Large intestine (tissue), 3 donors: Measurements from ENCODE around the gene SORCS2. TPM values are rescaled to one million over a fixed set of nuclear protein-coding genes. Genes with fewer than 3 reads are reported as not detected.

Experiments used
- DNase-seq, 2 donors: peaks; one replicate each; pipeline versions ENCODE4 v3.0.0 to v3.0.0-alpha.2; 2013
- H3K27ac ChIP-seq: one replicate; pipeline ENCODE4 v1.5.1; 2013; ENCODE audit warnings: low read length
- H3K27me3 ChIP-seq: 2 replicates; pipeline ENCODE4 v1.6.1; 2013; ENCODE audit warnings: low read length; ENCODE audit not compliant: control insufficient read depth, insufficient read depth
- H3K36me3 ChIP-seq: 2 replicates; pipeline ENCODE4 v1.6.1; 2013; ENCODE audit warnings: low read length; ENCODE audit not compliant: control insufficient read depth, insufficient read depth
- H3K4me1 ChIP-seq: one replicate; pipeline ENCODE4 v1.6.1; 2013; ENCODE audit warnings: low read length; ENCODE audit not compliant: control insufficient read depth, insufficient read depth
- H3K4me3 ChIP-seq: one replicate; pipeline ENCODE4 v1.5.1; 2013; ENCODE audit warnings: low read length
- H3K9me3 ChIP-seq: one replicate; pipeline ENCODE4 v1.6.1; 2013; ENCODE audit warnings: mild to moderate bottlenecking, low read depth, low read length, moderate library complexity; ENCODE audit not compliant: control insufficient read depth
- WGBS: methylation state at CpG from one replicate; pipeline ENCODE4 v1.1.5; 2013; ENCODE audit warnings: low lambda C conversion rate; ENCODE audit not compliant: insufficient coverage; 5-methylcytosine and 5-hydroxymethylcytosine counted together
- polyA plus RNA-seq: library from polyadenylated mRNA; unstranded; fragments of 120-200 nt; gene quantifications from one replicate; pipeline ENCODE4 v1.2.1, GENCODE V29; 2013

The SORCS2 gene
- polyA plus RNA-seq, 1 donor = 3.6 TPM

- Histone ChIP-seq H3K36me3 (no peaks in the 10 kb centered on the region), H3K4me3 (no peak overlapping the region), H3K4me1 (no peaks in the 10 kb centered on the region), H3K27ac (no peak overlapping the region), H3K27me3 (no peaks in the 10 kb centered on the region), H3K9me3 (no peaks in the 10 kb centered on the region)
- WGBS = 88% methylated on average over 3 of the region's 28 CpGs
- DNase-seq = no peak
Measured at GRCh38 chr4:7384003-7384928, 191.9 kb downstream of the SORCS2 start.

- Histone ChIP-seq H3K36me3 (no peaks in the 10 kb centered on the region), H3K27me3 (no peaks in the 10 kb centered on the region), H3K27ac (no peak overlapping the region), H3K4me1 (no peaks in the 10 kb centered on the region), H3K4me3 (no peak overlapping the region), H3K9me3 (no peaks in the 10 kb centered on the region)
- WGBS = no CpG with 5 or more reads among the region's 12 CpGs
- DNase-seq = no peak
Measured at GRCh38 chr4:7384929-7385890, 192.9 kb downstream of the SORCS2 start.

GRCh38 chr4:7387925-7388324 lies 195.6 kb downstream of the SORCS2 start:
- no peak overlapping the region for H3K4me3 ChIP-seq
- H3K27ac ChIP-seq = no peak overlapping the region
- H3K36me3 ChIP-seq = no peaks in the 10 kb centered on the region
- no CpG with 5 or more reads among the region's 6 CpGs for WGBS
- DNase-seq = no peak
- H3K4me1 ChIP-seq = no peaks in the 10 kb centered on the region
- H3K9me3 ChIP-seq = no peaks in the 10 kb centered on the region
- H3K27me3 ChIP-seq = no peaks in the 10 kb centered on the region

- no peak overlapping the region for H3K4me3 ChIP-seq
- WGBS = 100% methylated on average over 1 of the region's 13 CpGs
- H3K4me1 ChIP-seq = no peaks in the 10 kb centered on the region
- H3K36me3 ChIP-seq = no peaks in the 10 kb centered on the region
- DNase-seq = no peak
- no peaks in the 10 kb centered on the region for H3K27me3 ChIP-seq
- H3K9me3 ChIP-seq = no peaks in the 10 kb centered on the region
- H3K27ac ChIP-seq = no peak overlapping the region
Measured at GRCh38 chr4:7388627-7389026, 196.3 kb downstream of the SORCS2 start.

GRCh38 chr4:7389101-7389701 lies 196.9 kb downstream of the SORCS2 start:
- no CpG with 5 or more reads among the region's 15 CpGs for WGBS
- DNase-seq = no peak
- H3K4me3 ChIP-seq = no peak overlapping the region
- H3K27me3 ChIP-seq = no peaks in the 10 kb centered on the region
- H3K36me3 ChIP-seq = no peaks in the 10 kb centered on the region
- no peak overlapping the region for H3K27ac ChIP-seq
- no peaks in the 10 kb centered on the region for H3K4me1 ChIP-seq
- no peaks in the 10 kb centered on the region for H3K9me3 ChIP-seq

GRCh38 chr4:7389719-7390118 lies 197.4 kb downstream of the SORCS2 start:
- Histone ChIP-seq H3K4me3 (no peak overlapping the region), H3K4me1 (no peaks in the 10 kb centered on the region), H3K27me3 (no peaks in the 10 kb centered on the region), H3K27ac (no peak overlapping the region), H3K9me3 (no peaks in the 10 kb centered on the region), H3K36me3 (no peaks in the 10 kb centered on the region)
- WGBS = 20% methylated on average over 1 of the region's 12 CpGs
- DNase-seq = no peak

GRCh38 chr4:7390336-7390735 lies 198.0 kb downstream of the SORCS2 start:
- Histone ChIP-seq H3K4me3 (no peak overlapping the region), H3K27ac (no peak overlapping the region), H3K27me3 (no peaks in the 10 kb centered on the region), H3K9me3 (no peaks in the 10 kb centered on the region), H3K36me3 (no peaks in the 10 kb centered on the region), H3K4me1 (no peaks in the 10 kb centered on the region)
- WGBS = no CpG with 5 or more reads among the region's 13 CpGs
- DNase-seq = no peak

GRCh38 chr4:7390906-7391636 lies 198.7 kb downstream of the SORCS2 start:
- Histone ChIP-seq H3K27me3 (no peaks in the 10 kb centered on the region), H3K4me3 (no peak overlapping the region), H3K4me1 (no peaks in the 10 kb centered on the region), H3K36me3 (no peaks in the 10 kb centered on the region), H3K27ac (no peak overlapping the region), H3K9me3 (no peaks in the 10 kb centered on the region)
- WGBS = 90% methylated on average over 2 of the region's 18 CpGs
- no peak for DNase-seq

- no peaks in the 10 kb centered on the region for H3K36me3 ChIP-seq
- WGBS = no CpG with 5 or more reads among the region's 18 CpGs
- DNase-seq = no peak
Measured at GRCh38 chr4:7391637-7392437, 199.5 kb downstream of the SORCS2 start.

More at GRCh38 chr4:7391637-7392437, 199.5 kb downstream of the SORCS2 start:
- no peaks in the 10 kb centered on the region for H3K9me3 ChIP-seq
- H3K27me3 ChIP-seq = no peaks in the 10 kb centered on the region
- H3K27ac ChIP-seq = no peak overlapping the region
- no peak overlapping the region for H3K4me3 ChIP-seq
- no peaks in the 10 kb centered on the region for H3K4me1 ChIP-seq
